K562 (cell line): ENCODE measurements around the gene CYP2B6. TPM values are rescaled to one million over a fixed set of nuclear protein-coding genes. Genes with fewer than 3 reads are reported as not detected.

Experiments used
- CBFA2T3 ChIP-seq: fragments of 450-650 bp; IDR thresholded peaks from 2 replicates; pipeline ENCODE4 v1.6.1; 2017
- CBX3 ChIP-seq, 2 experiments: IDR thresholded peaks; 1 replicate in 1 of 2; 2 replicates in 1 of 2; pipeline ENCODE4 v1.6.1; 2012; ENCODE audit warnings: inconsistent platforms in 2 of 2, low read length in 2 of 2, borderline replicate concordance in 1 of 2, control low read depth in 1 of 2
- CBX5 ChIP-seq: IDR thresholded peaks from 2 replicates; pipeline ENCODE4 v1.6.1; 2014; ENCODE audit warnings: low read depth, borderline replicate concordance
- IRF9 ChIP-seq: fragments of 450-650 bp; IDR thresholded peaks from 2 replicates; pipeline ENCODE4 v1.6.1; 2016; ENCODE audit warnings: missing biosample characterization, missing genetic modification characterization
- STAG1 ChIP-seq: sonication (generic); formaldehyde crosslinking; IDR thresholded peaks from 2 replicates; pipeline ENCODE4 v1.5.0; 2020; ENCODE audit warnings: missing genetic modification reagents, borderline replicate concordance
- ZBTB33 ChIP-seq: sonication (generic); formaldehyde crosslinking; IDR thresholded peaks from 2 replicates; pipeline ENCODE4 v1.8.1; 2023; ENCODE audit warnings: mild to moderate bottlenecking, missing genetic modification reagents
- ZEB2 ChIP-seq: fragments of 450-650 bp; IDR thresholded peaks from 2 replicates; pipeline ENCODE4 v1.6.1; 2016
- ZNF12 ChIP-seq: sonication (generic); formaldehyde crosslinking; IDR thresholded peaks from 2 replicates; pipeline ENCODE4 v1.4.0; 2020; ENCODE audit warnings: mild to moderate bottlenecking, missing genetic modification reagents
- ZNF436 ChIP-seq: fragments of 250-450, 450-650 bp; sonication (Bioruptor Pico); formaldehyde crosslinking; IDR thresholded peaks from 2 replicates; pipeline ENCODE4 v1.7.0; 2020; ENCODE audit warnings: mild to moderate bottlenecking
- ZNF507 ChIP-seq: conservative IDR thresholded peaks from 2 replicates; pipeline ENCODE4 v1.6.1; 2017; ENCODE audit warnings: missing genetic modification characterization, missing compliant biosample characterization
- polyA plus RNA-seq, 8 experiments: library from polyadenylated mRNA; depleted of rRNA in 4 of 8; stranded (reverse) in 5 of 8; unstranded in 3 of 8; fragments of >200 nt; fragmentation: Nextera tagmentation in 2 of 8; fragmentation: Illumina TruSeq in 1 of 8; extraction: Ambion mirVana in 2 of 8; extraction: Trizol in 1 of 8; gene quantifications; 2 replicates each; pipeline versions ENCODE4 v1.2.1 to v1.2.3, GENCODE V29; 2011 to 2014; ENCODE audit warnings: inconsistent platforms in 1 of 8, missing spikeins in 1 of 8
- total RNA-seq, 7 experiments: library from RNA; depleted of rRNA in 6 of 7; stranded (reverse); fragments of >200 nt in 6 of 7; fragmentation: Illumina TruSeq in 2 of 7; extraction: Trizol in 2 of 7; gene quantifications; 2 replicates each; pipeline versions ENCODE4 v1.2.1 to v1.2.3, GENCODE V29; 2011 to 2021; ENCODE audit warnings: low replicate concordance in 1 of 7
- TF ChIP-seq, protein P1 (sequence below): fragments of 450-650 bp; formaldehyde crosslinking; IDR thresholded peaks from 2 replicates; pipeline ENCODE4 v1.4.0; 2020; ENCODE audit warnings: mild to moderate bottlenecking, moderate library complexity
- TF ChIP-seq, protein P2 (sequence below): sonication (generic); formaldehyde crosslinking; IDR thresholded peaks from 2 replicates; pipeline ENCODE4 v1.8.0; 2022; ENCODE audit warnings: mild to moderate bottlenecking, missing genetic modification reagents

CYP2B6 gene
- total and polyA plus RNA-seq, 9 of the 15 experiments (the other 6 are each of a cell fraction or from before 2014, with no cell fraction given), result 0.04 TPM; not detected in 8

GRCh38 chr19:40954573-40954972 lies 36.5 kb upstream of the CYP2B6 start (continued):
- TF ChIP-seq IRF9 (tag) (no peak), CBX3 (IDR thresholded peaks at IDR 0.05; ENCODE audit: borderline replicate concordance in 1 of 2, low read length in 2 of 2) (peak in 1 of 2 experiments; percentile 96; a peak in 2 of 3 replicates), CBFA2T3 (no peak), ZNF507 (tag) (no peak), STAG1 (CRISPR knock-in tag) (no peak), ZNF436 (CRISPR knock-in tag) (no peak), ZBTB33 (CRISPR knock-in tag) (peak; percentile 50; the same call in 1 of the 2 replicates), ZEB2 (peak; percentile 46; the same call in 1 of the 2 replicates), ZNF12 (CRISPR knock-in tag) (no peak), CBX5 (peak; percentile 84)
- TF ChIP-seq, protein P1, sequence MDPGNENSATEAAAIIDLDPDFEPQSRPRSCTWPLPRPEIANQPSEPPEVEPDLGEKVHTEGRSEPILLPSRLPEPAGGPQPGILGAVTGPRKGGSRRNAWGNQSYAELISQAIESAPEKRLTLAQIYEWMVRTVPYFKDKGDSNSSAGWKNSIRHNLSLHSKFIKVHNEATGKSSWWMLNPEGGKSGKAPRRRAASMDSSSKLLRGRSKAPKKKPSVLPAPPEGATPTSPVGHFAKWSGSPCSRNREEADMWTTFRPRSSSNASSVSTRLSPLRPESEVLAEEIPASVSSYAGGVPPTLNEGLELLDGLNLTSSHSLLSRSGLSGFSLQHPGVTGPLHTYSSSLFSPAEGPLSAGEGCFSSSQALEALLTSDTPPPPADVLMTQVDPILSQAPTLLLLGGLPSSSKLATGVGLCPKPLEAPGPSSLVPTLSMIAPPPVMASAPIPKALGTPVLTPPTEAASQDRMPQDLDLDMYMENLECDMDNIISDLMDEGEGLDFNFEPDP (CRISPR knock-in tag), result no peak
- TF ChIP-seq, protein P2, sequence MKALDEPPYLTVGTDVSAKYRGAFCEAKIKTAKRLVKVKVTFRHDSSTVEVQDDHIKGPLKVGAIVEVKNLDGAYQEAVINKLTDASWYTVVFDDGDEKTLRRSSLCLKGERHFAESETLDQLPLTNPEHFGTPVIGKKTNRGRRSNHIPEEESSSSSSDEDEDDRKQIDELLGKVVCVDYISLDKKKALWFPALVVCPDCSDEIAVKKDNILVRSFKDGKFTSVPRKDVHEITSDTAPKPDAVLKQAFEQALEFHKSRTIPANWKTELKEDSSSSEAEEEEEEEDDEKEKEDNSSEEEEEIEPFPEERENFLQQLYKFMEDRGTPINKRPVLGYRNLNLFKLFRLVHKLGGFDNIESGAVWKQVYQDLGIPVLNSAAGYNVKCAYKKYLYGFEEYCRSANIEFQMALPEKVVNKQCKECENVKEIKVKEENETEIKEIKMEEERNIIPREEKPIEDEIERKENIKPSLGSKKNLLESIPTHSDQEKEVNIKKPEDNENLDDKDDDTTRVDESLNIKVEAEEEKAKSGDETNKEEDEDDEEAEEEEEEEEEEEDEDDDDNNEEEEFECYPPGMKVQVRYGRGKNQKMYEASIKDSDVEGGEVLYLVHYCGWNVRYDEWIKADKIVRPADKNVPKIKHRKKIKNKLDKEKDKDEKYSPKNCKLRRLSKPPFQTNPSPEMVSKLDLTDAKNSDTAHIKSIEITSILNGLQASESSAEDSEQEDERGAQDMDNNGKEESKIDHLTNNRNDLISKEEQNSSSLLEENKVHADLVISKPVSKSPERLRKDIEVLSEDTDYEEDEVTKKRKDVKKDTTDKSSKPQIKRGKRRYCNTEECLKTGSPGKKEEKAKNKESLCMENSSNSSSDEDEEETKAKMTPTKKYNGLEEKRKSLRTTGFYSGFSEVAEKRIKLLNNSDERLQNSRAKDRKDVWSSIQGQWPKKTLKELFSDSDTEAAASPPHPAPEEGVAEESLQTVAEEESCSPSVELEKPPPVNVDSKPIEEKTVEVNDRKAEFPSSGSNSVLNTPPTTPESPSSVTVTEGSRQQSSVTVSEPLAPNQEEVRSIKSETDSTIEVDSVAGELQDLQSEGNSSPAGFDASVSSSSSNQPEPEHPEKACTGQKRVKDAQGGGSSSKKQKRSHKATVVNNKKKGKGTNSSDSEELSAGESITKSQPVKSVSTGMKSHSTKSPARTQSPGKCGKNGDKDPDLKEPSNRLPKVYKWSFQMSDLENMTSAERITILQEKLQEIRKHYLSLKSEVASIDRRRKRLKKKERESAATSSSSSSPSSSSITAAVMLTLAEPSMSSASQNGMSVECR, result no peak
- TF ChIP-seq, all 486 proteins: peak for 8
